ENCODE measurements around the gene CELF2. TPM values are rescaled to one million over a fixed set of nuclear protein-coding genes. Genes with fewer than 3 reads are reported as not detected.

The CELF2 gene
- 32.5 TPM for polyA plus RNA-seq (2013, experiment 1 of 2)
- polyA plus RNA-seq (2013, experiment 2 of 2), result 34.4 TPM

GRCh38 chr10:11017570-11018431 lies at the start of gene CELF2:
TSS of gene CELF2 (plus strand) at chr10:11017872. CDS start at chr10:11018090, 218 bp downstream.
- H3K9ac ChIP-seq (ENCODE audit: low read depth, low read length, poor library complexity), result peak within 1 kb of the TSS; percentile 85
- WGBS, 2 donors (ENCODE audit: extremely low coverage in 2 of 2, insufficient read length in 2 of 2, insufficient replicate concordance in 1 of 2), result no CpG with 5 or more reads among the region's 133 CpGs
- H3K4me3 ChIP-seq (ENCODE audit: low read length in 2 of 2), result peak within 1 kb of the TSS; percentile 58 to 92
- peak within 1 kb of the TSS; percentile 95 for H2AFZ ChIP-seq (ENCODE audit: low read length)
- no peak within 1 kb of the TSS for H3K4ac ChIP-seq (ENCODE audit: low read length)
- peaks cover 6 to 17% of the 10 kb centered on the region in 2 donors for H3K4me1 ChIP-seq (ENCODE audit: control insufficient read depth in 2 of 2, insufficient read depth in 1 of 2, low read depth in 1 of 2, low read length in 2 of 2)
- DNase-seq (ENCODE audit: low spot score), result peak; percentile 65
- H2AK5ac ChIP-seq (ENCODE audit: low read depth, low read length), result no peak within 1 kb of the TSS
- no peaks in the 10 kb centered on the region for H3K9me3 ChIP-seq (replicated peaks in 1 of 2; ENCODE audit: control insufficient read depth in 2 of 2, insufficient read depth in 1 of 2, low read depth in 1 of 2, low read length in 2 of 2)
- no peaks in the 10 kb centered on the region for H3K36me3 ChIP-seq (replicated peaks in 1 of 2; ENCODE audit: control insufficient read depth in 2 of 2, insufficient read depth in 2 of 2, low read length in 2 of 2)
- no peak within 1 kb of the TSS for H4K8ac ChIP-seq (ENCODE audit: low read depth, low read length)
- peak within 1 kb of the TSS; percentile 83 for H3K23ac ChIP-seq (ENCODE audit: low read depth, low read length, poor library complexity)
- H4K91ac ChIP-seq (ENCODE audit: low read depth, low read length, poor library complexity), result no peak within 1 kb of the TSS
- peak within 1 kb of the TSS; percentile 75 for H3K4me2 ChIP-seq (ENCODE audit: insufficient read depth, low read length, poor library complexity, severe bottlenecking)
- peak within 1 kb of the TSS; percentile 72 for H2BK15ac ChIP-seq (ENCODE audit: low read length)
- no peak within 1 kb of the TSS for H3K27ac ChIP-seq (replicated peaks; ENCODE audit: low read length)
- no peak within 1 kb of the TSS for H2BK120ac ChIP-seq (ENCODE audit: low read depth, low read length)
- H3K27me3 ChIP-seq (ENCODE audit: control insufficient read depth in 3 of 3, insufficient read depth in 3 of 3, low read depth in 1 of 3, low read length in 3 of 3), result peaks cover 0 to 9% (median 0%) of the 10 kb centered on the region in 3 experiments
- no peak within 1 kb of the TSS for H2BK12ac ChIP-seq (ENCODE audit: low read length)
- peak within 1 kb of the TSS; percentile 28 for H2BK5ac ChIP-seq (ENCODE audit: low read length)
- H3K79me1 ChIP-seq (ENCODE audit: low read depth, low read length), result no peaks in the 10 kb centered on the region
- H3K18ac ChIP-seq (ENCODE audit: low read length), result peak within 1 kb of the TSS; percentile 93
- no peak within 1 kb of the TSS for H3K14ac ChIP-seq (ENCODE audit: low read length)

GRCh38 chr10:10968257-10968588 lies 49.4 kb upstream of the CELF2 start:
- Histone ChIP-seq H3K9me3 (replicated peaks in 1 of 2; ENCODE audit: control insufficient read depth in 2 of 2, insufficient read depth in 1 of 2, low read depth in 1 of 2, low read length in 2 of 2) (no peaks in the 10 kb centered on the region), H3K4ac (ENCODE audit: low read length) (no peak overlapping the region)

GRCh38 chr10:10973310-10973709 lies 44.4 kb upstream of the CELF2 start:
- Histone ChIP-seq H2AFZ (ENCODE audit: low read length) (no peak overlapping the region), H3K4me3 (ENCODE audit: low read length in 2 of 2) (no peak overlapping the region), H3K79me1 (ENCODE audit: low read depth, low read length) (no peaks in the 10 kb centered on the region), H3K14ac (ENCODE audit: low read length) (no peak overlapping the region), H3K27me3 (ENCODE audit: control insufficient read depth in 3 of 3, insufficient read depth in 3 of 3, low read depth in 1 of 3, low read length in 3 of 3) (peaks cover 0 to 3% (median 0%) of the 10 kb centered on the region in 3 experiments), H2BK15ac (ENCODE audit: low read length) (no peak overlapping the region), H3K9ac (ENCODE audit: low read depth, low read length, poor library complexity) (no peak overlapping the region), H2BK120ac (ENCODE audit: low read depth, low read length) (no peak overlapping the region), H2BK5ac (ENCODE audit: low read length) (no peak overlapping the region), H3K4ac (ENCODE audit: low read length) (no peak overlapping the region), H3K27ac (replicated peaks; ENCODE audit: low read length) (no peak overlapping the region), H4K91ac (ENCODE audit: low read depth, low read length, poor library complexity) (no peak overlapping the region), H3K18ac (ENCODE audit: low read length) (no peak overlapping the region), H3K36me3 (replicated peaks in 1 of 2; ENCODE audit: control insufficient read depth in 2 of 2, insufficient read depth in 2 of 2, low read length in 2 of 2) (no peaks in the 10 kb centered on the region), H3K23ac (ENCODE audit: low read depth, low read length, poor library complexity) (no peak overlapping the region), H2AK5ac (ENCODE audit: low read depth, low read length) (no peak overlapping the region), H4K8ac (ENCODE audit: low read depth, low read length) (no peak overlapping the region), H3K9me3 (replicated peaks in 1 of 2; ENCODE audit: control insufficient read depth in 2 of 2, insufficient read depth in 1 of 2, low read depth in 1 of 2, low read length in 2 of 2) (peaks cover 0 to 6% of the 10 kb centered on the region in 2 donors), H3K4me2 (ENCODE audit: insufficient read depth, low read length, poor library complexity, severe bottlenecking) (no peak overlapping the region), H3K4me1 (ENCODE audit: control insufficient read depth in 2 of 2, insufficient read depth in 1 of 2, low read depth in 1 of 2, low read length in 2 of 2) (no peaks in the 10 kb centered on the region), H2BK12ac (ENCODE audit: low read length) (no peak overlapping the region)
- WGBS, 2 donors (ENCODE audit: extremely low coverage in 2 of 2, insufficient read length in 2 of 2, insufficient replicate concordance in 1 of 2), result no CpG with 5 or more reads among the region's 5 CpGs
- DNase-seq (ENCODE audit: low spot score), result no peak

More at GRCh38 chr10:10968257-10968588, 49.4 kb upstream of the CELF2 start:
- H4K91ac ChIP-seq (ENCODE audit: low read depth, low read length, poor library complexity), result no peak overlapping the region
- no peak for DNase-seq (ENCODE audit: low spot score)
- peaks cover 0 to 5% of the 10 kb centered on the region in 2 donors for H3K4me1 ChIP-seq (ENCODE audit: control insufficient read depth in 2 of 2, insufficient read depth in 1 of 2, low read depth in 1 of 2, low read length in 2 of 2)
- H2BK15ac ChIP-seq (ENCODE audit: low read length), result no peak overlapping the region
- H2BK120ac ChIP-seq (ENCODE audit: low read depth, low read length), result no peak overlapping the region
- H2BK5ac ChIP-seq (ENCODE audit: low read length), result no peak overlapping the region
- no peaks in the 10 kb centered on the region for H3K36me3 ChIP-seq (replicated peaks in 1 of 2; ENCODE audit: control insufficient read depth in 2 of 2, insufficient read depth in 2 of 2, low read length in 2 of 2)
- H3K9ac ChIP-seq (ENCODE audit: low read depth, low read length, poor library complexity), result no peak overlapping the region
- no CpG with 5 or more reads among the region's 4 CpGs for WGBS, 2 donors (ENCODE audit: extremely low coverage in 2 of 2, insufficient read length in 2 of 2, insufficient replicate concordance in 1 of 2)
- no peak overlapping the region for H3K14ac ChIP-seq (ENCODE audit: low read length)
- H2AK5ac ChIP-seq (ENCODE audit: low read depth, low read length), result no peak overlapping the region
- H3K27me3 ChIP-seq (ENCODE audit: control insufficient read depth in 3 of 3, insufficient read depth in 3 of 3, low read depth in 1 of 3, low read length in 3 of 3), result no peaks in the 10 kb centered on the region
- no peak overlapping the region for H3K27ac ChIP-seq (replicated peaks; ENCODE audit: low read length)
- no peak overlapping the region for H2AFZ ChIP-seq (ENCODE audit: low read length)
- no peak overlapping the region for H2BK12ac ChIP-seq (ENCODE audit: low read length)
- no peaks in the 10 kb centered on the region for H3K79me1 ChIP-seq (ENCODE audit: low read depth, low read length)
- no peak overlapping the region for H3K4me3 ChIP-seq (ENCODE audit: low read length in 2 of 2)
- no peak overlapping the region for H4K8ac ChIP-seq (ENCODE audit: low read depth, low read length)
- no peak overlapping the region for H3K18ac ChIP-seq (ENCODE audit: low read length)
- no peak overlapping the region for H3K23ac ChIP-seq (ENCODE audit: low read depth, low read length, poor library complexity)
- H3K4me2 ChIP-seq (ENCODE audit: insufficient read depth, low read length, poor library complexity, severe bottlenecking), result no peak overlapping the region

DNA sequence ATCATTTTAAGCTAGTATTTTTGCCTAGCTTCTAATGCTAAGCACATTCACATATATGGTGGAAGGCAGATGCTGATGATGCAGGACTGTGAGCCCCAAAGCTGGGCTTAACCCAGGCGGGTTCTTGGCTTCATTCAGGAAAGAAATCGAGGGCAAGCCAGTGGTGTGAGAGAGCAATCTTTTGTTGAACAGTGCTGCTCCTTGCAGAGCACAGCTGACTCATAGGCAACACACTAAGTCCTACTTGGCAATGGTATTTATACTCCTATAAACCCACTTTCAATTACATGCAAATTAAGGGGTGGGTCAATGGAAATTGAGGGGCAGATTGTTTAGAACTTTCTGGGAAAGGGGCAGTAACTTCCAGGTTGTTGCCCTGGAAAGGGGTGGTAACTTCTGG lies 42.0 kb upstream of the CELF2 start:
- H2AFZ ChIP-seq (ENCODE audit: low read length), result no peak overlapping the region
- H2BK5ac ChIP-seq (ENCODE audit: low read length), result no peak overlapping the region
- no peak overlapping the region for H3K18ac ChIP-seq (ENCODE audit: low read length)
- no peak overlapping the region for H4K91ac ChIP-seq (ENCODE audit: low read depth, low read length, poor library complexity)
- H2BK15ac ChIP-seq (ENCODE audit: low read length), result no peak overlapping the region
- no peak overlapping the region for H3K14ac ChIP-seq (ENCODE audit: low read length)
- H3K9me3 ChIP-seq (replicated peaks in 1 of 2; ENCODE audit: control insufficient read depth in 2 of 2, insufficient read depth in 1 of 2, low read depth in 1 of 2, low read length in 2 of 2), result peaks cover 0 to 6% of the 10 kb centered on the region in 2 donors
- no peak overlapping the region for H3K27ac ChIP-seq (replicated peaks; ENCODE audit: low read length)
- no peaks in the 10 kb centered on the region for H3K79me1 ChIP-seq (ENCODE audit: low read depth, low read length)
- H2BK12ac ChIP-seq (ENCODE audit: low read length), result no peak overlapping the region
- no peak overlapping the region for H3K23ac ChIP-seq (ENCODE audit: low read depth, low read length, poor library complexity)
- H2BK120ac ChIP-seq (ENCODE audit: low read depth, low read length), result no peak overlapping the region
- peaks cover 0 to 6% (median 0%) of the 10 kb centered on the region in 3 experiments for H3K27me3 ChIP-seq (ENCODE audit: control insufficient read depth in 3 of 3, insufficient read depth in 3 of 3, low read depth in 1 of 3, low read length in 3 of 3)
- H3K4ac ChIP-seq (ENCODE audit: low read length), result no peak overlapping the region
- no peak overlapping the region for H3K4me2 ChIP-seq (ENCODE audit: insufficient read depth, low read length, poor library complexity, severe bottlenecking)
- no peak overlapping the region for H2AK5ac ChIP-seq (ENCODE audit: low read depth, low read length)
- WGBS, 2 donors (ENCODE audit: extremely low coverage in 2 of 2, insufficient read length in 2 of 2, insufficient replicate concordance in 1 of 2), result no CpG with 5 or more reads among the region's 2 CpGs
- DNase-seq (ENCODE audit: low spot score), result no peak
- H3K36me3 ChIP-seq (replicated peaks in 1 of 2; ENCODE audit: control insufficient read depth in 2 of 2, insufficient read depth in 2 of 2, low read length in 2 of 2), result no peaks in the 10 kb centered on the region
- no peaks in the 10 kb centered on the region for H3K4me1 ChIP-seq (ENCODE audit: control insufficient read depth in 2 of 2, insufficient read depth in 1 of 2, low read depth in 1 of 2, low read length in 2 of 2)
- no peak overlapping the region for H3K4me3 ChIP-seq (ENCODE audit: low read length in 2 of 2)
- no peak overlapping the region for H4K8ac ChIP-seq (ENCODE audit: low read depth, low read length)
- no peak overlapping the region for H3K9ac ChIP-seq (ENCODE audit: low read depth, low read length, poor library complexity)
